Mesothelial cell of epicardium (in vitro differentiated cells): ENCODE measurements around the gene RNH1. TPM values are rescaled to one million over a fixed set of nuclear protein-coding genes. Genes with fewer than 3 reads are reported as not detected.

Experiments used
- DNase-seq, 2 experiments: peaks; one replicate each; pipeline ENCODE4 v3.0.0; 2021; ENCODE audit warnings: low spot score in 2 of 2; ENCODE audit not compliant: unreplicated experiment in 2 of 2
- H3K27ac Mint-ChIP-seq: 2 replicates; pipeline ENCODE4 v1.8.0; 2021; ENCODE audit warnings: mixed read lengths
- H3K27me3 Mint-ChIP-seq: 2 replicates; pipeline ENCODE4 v1.8.0; 2021; ENCODE audit warnings: low read depth, mixed read lengths
- H3K36me3 Mint-ChIP-seq: 2 replicates; pipeline ENCODE4 v1.8.0; 2021; ENCODE audit warnings: mixed read lengths
- H3K4me1 Mint-ChIP-seq: 2 replicates; pipeline ENCODE4 v1.8.0; 2021; ENCODE audit warnings: mixed read lengths
- H3K4me3 Mint-ChIP-seq: 2 replicates; pipeline ENCODE4 v1.8.0; 2021; ENCODE audit warnings: mild to moderate bottlenecking, moderate library complexity, mixed read lengths
- H3K9me3 Mint-ChIP-seq: 2 replicates; pipeline ENCODE4 v1.8.0; 2021; ENCODE audit warnings: mixed read lengths
- CTCF ChIP-seq: fragments of 200-600 bp; sonication (generic); IDR thresholded peaks from one replicate; pipeline ENCODE4 v1.5.0; 2021; ENCODE audit warnings: antibody characterized with exemption; ENCODE audit not compliant: unreplicated experiment
- total RNA-seq: library from RNA; stranded (reverse); gene quantifications from 3 replicates; pipeline ENCODE4 v1.2.1, GENCODE V29; 2021

RNH1 gene
- total RNA-seq, 1 donor from 2014 or later: 81.7 TPM

GRCh38 chr11:507727-508515, 879 bp upstream of the RNH1 start:
- H3K27ac Mint-ChIP-seq: peak overlapping the region; percentile 89
- H3K27me3 Mint-ChIP-seq: no peaks in the 10 kb centered on the region
- peak overlapping the region; percentile 96 for H3K4me3 Mint-ChIP-seq
- no peaks in the 10 kb centered on the region for H3K9me3 Mint-ChIP-seq
- TF ChIP-seq CTCF: no peak
- peaks cover 16% of the 10 kb centered on the region for H3K36me3 Mint-ChIP-seq
- DNase-seq: no peak
- H3K4me1 Mint-ChIP-seq: peaks cover 22% of the 10 kb centered on the region

GRCh38 chr11:506238-506994, 626 bp downstream of the RNH1 start:
- peaks cover 8% of the 10 kb centered on the region for H3K36me3 Mint-ChIP-seq
- peak overlapping the region; percentile 96 for H3K4me3 Mint-ChIP-seq
- peak; percentile 97 to 99 for DNase-seq
- H3K27ac Mint-ChIP-seq: peak overlapping the region; percentile 100
- peaks cover 22% of the 10 kb centered on the region for H3K4me1 Mint-ChIP-seq
- H3K27me3 Mint-ChIP-seq: no peaks in the 10 kb centered on the region
- TF ChIP-seq CTCF: peak; percentile 12
- no peaks in the 10 kb centered on the region for H3K9me3 Mint-ChIP-seq

GRCh38 chr11:504994-505344, 2.1 kb downstream of the RNH1 start:
- Mint-ChIP-seq H3K9me3 (no peaks in the 10 kb centered on the region), H3K36me3 (peaks cover 7% of the 10 kb centered on the region), H3K27ac (peak overlapping the region; percentile 100), H3K4me3 (peak overlapping the region; percentile 96), H3K4me1 (peaks cover 22% of the 10 kb centered on the region), H3K27me3 (no peaks in the 10 kb centered on the region)
- TF ChIP-seq CTCF: no peak
- DNase-seq: no peak

GRCh38 chr11:504053-504993, 2.7 kb downstream of the RNH1 start:
- peak overlapping the region; percentile 44 for H3K4me3 Mint-ChIP-seq
- no peaks in the 10 kb centered on the region for H3K27me3 Mint-ChIP-seq
- peaks cover 22% of the 10 kb centered on the region for H3K4me1 Mint-ChIP-seq
- peak overlapping the region; percentile 100 for H3K27ac Mint-ChIP-seq
- no peak for TF ChIP-seq CTCF
- peaks cover 5% of the 10 kb centered on the region for H3K36me3 Mint-ChIP-seq
- no peaks in the 10 kb centered on the region for H3K9me3 Mint-ChIP-seq
- DNase-seq: no peak

- Mint-ChIP-seq H3K27me3 (no peaks in the 10 kb centered on the region), H3K27ac (no peak overlapping the region), H3K36me3 (peaks cover 6% of the 10 kb centered on the region), H3K9me3 (no peaks in the 10 kb centered on the region), H3K4me3 (no peak overlapping the region), H3K4me1 (peaks cover 22% of the 10 kb centered on the region)
- DNase-seq: no peak
- no peak for TF ChIP-seq CTCF
Measured at GRCh38 chr11:503179-503981, 3.7 kb downstream of the RNH1 start.
